ENCODE data around the gene SLC47A1.

DNA sequence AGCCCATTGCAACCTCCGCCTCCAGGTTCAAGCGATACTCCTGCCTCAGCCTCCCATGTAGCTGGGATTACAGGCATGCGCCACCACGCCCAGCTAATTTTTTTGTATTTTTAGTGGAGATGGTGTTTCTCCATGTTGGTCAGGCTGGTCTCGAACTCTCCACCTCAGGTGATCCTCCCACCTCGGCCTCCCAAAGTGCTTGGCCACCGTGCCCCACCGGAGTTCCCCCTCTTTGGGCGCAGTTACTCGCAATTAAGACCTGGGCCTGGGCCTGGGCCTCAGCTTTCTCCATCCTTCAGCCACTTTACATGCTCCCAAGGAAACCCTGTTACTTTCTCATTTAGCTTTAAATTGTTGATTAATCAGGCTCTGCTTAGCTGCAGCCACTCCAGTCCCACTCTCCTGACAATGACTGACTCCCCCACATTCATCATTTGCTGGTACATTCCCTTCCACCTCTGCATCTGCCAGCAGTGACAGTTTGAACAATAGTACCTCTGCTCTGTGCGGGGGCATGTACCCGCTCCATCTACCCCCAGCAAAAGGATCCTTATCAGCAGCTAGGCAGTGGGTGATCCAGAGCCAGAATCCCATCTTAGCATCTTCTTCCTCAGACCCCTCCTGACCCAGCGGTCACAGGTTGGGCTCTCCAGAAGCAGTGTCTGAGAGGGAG lies 47.2 kb upstream of the SLC47A1 start:
- TF ChIP-seq, protein P1, sequence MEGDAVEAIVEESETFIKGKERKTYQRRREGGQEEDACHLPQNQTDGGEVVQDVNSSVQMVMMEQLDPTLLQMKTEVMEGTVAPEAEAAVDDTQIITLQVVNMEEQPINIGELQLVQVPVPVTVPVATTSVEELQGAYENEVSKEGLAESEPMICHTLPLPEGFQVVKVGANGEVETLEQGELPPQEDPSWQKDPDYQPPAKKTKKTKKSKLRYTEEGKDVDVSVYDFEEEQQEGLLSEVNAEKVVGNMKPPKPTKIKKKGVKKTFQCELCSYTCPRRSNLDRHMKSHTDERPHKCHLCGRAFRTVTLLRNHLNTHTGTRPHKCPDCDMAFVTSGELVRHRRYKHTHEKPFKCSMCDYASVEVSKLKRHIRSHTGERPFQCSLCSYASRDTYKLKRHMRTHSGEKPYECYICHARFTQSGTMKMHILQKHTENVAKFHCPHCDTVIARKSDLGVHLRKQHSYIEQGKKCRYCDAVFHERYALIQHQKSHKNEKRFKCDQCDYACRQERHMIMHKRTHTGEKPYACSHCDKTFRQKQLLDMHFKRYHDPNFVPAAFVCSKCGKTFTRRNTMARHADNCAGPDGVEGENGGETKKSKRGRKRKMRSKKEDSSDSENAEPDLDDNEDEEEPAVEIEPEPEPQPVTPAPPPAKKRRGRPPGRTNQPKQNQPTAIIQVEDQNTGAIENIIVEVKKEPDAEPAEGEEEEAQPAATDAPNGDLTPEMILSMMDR (IDR thresholded peaks at IDR 0.05; ENCODE audit: low read depth, low read length, missing input control) = no peak
- no peak for TF ChIP-seq RAD21 (IDR thresholded peaks at IDR 0.05)
- TF ChIP-seq, protein P2, sequence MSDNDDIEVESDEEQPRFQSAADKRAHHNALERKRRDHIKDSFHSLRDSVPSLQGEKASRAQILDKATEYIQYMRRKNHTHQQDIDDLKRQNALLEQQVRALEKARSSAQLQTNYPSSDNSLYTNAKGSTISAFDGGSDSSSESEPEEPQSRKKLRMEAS (IDR thresholded peaks at IDR 0.05) = no peak
- TF ChIP-seq, protein P3, sequence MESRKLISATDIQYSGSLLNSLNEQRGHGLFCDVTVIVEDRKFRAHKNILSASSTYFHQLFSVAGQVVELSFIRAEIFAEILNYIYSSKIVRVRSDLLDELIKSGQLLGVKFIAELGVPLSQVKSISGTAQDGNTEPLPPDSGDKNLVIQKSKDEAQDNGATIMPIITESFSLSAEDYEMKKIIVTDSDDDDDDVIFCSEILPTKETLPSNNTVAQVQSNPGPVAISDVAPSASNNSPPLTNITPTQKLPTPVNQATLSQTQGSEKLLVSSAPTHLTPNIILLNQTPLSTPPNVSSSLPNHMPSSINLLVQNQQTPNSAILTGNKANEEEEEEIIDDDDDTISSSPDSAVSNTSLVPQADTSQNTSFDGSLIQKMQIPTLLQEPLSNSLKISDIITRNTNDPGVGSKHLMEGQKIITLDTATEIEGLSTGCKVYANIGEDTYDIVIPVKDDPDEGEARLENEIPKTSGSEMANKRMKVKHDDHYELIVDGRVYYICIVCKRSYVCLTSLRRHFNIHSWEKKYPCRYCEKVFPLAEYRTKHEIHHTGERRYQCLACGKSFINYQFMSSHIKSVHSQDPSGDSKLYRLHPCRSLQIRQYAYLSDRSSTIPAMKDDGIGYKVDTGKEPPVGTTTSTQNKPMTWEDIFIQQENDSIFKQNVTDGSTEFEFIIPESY (IDR thresholded peaks at IDR 0.05) = no peak
- TF ChIP-seq, protein P4, sequence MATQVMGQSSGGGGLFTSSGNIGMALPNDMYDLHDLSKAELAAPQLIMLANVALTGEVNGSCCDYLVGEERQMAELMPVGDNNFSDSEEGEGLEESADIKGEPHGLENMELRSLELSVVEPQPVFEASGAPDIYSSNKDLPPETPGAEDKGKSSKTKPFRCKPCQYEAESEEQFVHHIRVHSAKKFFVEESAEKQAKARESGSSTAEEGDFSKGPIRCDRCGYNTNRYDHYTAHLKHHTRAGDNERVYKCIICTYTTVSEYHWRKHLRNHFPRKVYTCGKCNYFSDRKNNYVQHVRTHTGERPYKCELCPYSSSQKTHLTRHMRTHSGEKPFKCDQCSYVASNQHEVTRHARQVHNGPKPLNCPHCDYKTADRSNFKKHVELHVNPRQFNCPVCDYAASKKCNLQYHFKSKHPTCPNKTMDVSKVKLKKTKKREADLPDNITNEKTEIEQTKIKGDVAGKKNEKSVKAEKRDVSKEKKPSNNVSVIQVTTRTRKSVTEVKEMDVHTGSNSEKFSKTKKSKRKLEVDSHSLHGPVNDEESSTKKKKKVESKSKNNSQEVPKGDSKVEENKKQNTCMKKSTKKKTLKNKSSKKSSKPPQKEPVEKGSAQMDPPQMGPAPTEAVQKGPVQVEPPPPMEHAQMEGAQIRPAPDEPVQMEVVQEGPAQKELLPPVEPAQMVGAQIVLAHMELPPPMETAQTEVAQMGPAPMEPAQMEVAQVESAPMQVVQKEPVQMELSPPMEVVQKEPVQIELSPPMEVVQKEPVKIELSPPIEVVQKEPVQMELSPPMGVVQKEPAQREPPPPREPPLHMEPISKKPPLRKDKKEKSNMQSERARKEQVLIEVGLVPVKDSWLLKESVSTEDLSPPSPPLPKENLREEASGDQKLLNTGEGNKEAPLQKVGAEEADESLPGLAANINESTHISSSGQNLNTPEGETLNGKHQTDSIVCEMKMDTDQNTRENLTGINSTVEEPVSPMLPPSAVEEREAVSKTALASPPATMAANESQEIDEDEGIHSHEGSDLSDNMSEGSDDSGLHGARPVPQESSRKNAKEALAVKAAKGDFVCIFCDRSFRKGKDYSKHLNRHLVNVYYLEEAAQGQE (IDR thresholded peaks at IDR 0.05) = no peak
- no peak for TF ChIP-seq TAF1 (conservative IDR thresholded peaks at IDR 0.05)
- no peak for TF ChIP-seq YY1 (IDR thresholded peaks at IDR 0.05)
- no peak for TF ChIP-seq EGR1 (IDR thresholded peaks at IDR 0.05; ENCODE audit: low read depth in 2 of 2)
- no peak for TF ChIP-seq FOXA1 (IDR thresholded peaks at IDR 0.05)
- no peak for TF ChIP-seq HNF4G (IDR thresholded peaks at IDR 0.05)
- no peak for TF ChIP-seq HNF4A (conservative IDR thresholded peaks at IDR 0.05)
- TF ChIP-seq, protein P5, sequence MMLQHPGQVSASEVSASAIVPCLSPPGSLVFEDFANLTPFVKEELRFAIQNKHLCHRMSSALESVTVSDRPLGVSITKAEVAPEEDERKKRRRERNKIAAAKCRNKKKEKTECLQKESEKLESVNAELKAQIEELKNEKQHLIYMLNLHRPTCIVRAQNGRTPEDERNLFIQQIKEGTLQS (IDR thresholded peaks at IDR 0.05) = no peak
- no peak for TF ChIP-seq JUND (IDR thresholded peaks at IDR 0.05)
